ENCODE results near the gene TSPO2. TPM values are rescaled to one million over a fixed set of nuclear protein-coding genes. Genes with fewer than 3 reads are reported as not detected.

TSPO2 gene
- total RNA-seq, 1 experiment from 2014 or later: not detected

DNA sequence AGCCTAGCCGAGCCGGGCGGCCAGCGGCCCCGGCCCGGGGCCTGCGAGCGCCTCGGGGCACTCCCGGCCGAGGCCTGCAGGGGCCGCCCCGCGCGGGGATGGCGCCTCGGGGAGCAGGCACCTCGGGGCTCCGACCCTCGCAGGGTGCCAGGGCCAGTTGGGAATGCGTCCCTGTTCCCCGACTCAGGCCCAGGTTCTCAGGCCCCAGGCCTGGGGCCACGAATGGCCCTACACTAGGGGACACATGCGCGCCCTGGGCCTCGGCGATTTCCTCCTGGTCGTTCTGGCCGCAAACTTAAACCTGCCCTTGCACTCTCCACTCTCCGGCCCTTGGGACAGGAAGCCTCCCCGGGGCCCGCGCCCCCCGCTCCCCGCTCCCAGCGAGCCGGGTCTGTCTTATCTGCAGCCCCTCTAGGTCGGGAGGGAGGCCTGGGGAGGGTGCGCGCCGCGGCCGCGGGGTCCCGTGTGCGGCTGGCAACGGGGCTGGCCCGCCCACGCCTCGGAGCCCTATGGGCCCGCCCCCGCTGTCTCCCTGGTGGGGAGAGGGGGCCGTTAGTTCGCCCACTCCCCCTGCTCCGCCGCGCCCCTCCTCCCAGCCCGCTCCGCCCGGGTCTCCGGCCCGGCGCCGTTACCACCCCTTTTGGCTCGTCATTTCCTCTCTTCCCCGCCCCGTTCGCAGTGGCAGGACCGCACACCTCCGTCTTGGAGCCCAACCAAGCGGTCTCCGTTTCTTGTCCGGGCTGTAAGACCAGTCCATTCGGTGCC, 31.1 kb downstream of the TSPO2 start (continued):
- TF ChIP-seq, protein P1, sequence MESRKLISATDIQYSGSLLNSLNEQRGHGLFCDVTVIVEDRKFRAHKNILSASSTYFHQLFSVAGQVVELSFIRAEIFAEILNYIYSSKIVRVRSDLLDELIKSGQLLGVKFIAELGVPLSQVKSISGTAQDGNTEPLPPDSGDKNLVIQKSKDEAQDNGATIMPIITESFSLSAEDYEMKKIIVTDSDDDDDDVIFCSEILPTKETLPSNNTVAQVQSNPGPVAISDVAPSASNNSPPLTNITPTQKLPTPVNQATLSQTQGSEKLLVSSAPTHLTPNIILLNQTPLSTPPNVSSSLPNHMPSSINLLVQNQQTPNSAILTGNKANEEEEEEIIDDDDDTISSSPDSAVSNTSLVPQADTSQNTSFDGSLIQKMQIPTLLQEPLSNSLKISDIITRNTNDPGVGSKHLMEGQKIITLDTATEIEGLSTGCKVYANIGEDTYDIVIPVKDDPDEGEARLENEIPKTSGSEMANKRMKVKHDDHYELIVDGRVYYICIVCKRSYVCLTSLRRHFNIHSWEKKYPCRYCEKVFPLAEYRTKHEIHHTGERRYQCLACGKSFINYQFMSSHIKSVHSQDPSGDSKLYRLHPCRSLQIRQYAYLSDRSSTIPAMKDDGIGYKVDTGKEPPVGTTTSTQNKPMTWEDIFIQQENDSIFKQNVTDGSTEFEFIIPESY (IDR thresholded peaks at IDR 0.05; ENCODE audit: extremely low read depth, insufficient replicate concordance, low read length): no peak
- no peak for TF ChIP-seq JUND (IDR thresholded peaks at IDR 0.05)
- TF ChIP-seq CBX3 (IDR thresholded peaks at IDR 0.05; ENCODE audit: low read depth): no peak
- no peak for TF ChIP-seq ATF3 (IDR thresholded peaks at IDR 0.05)

GRCh38 chr6:41073968-41074691, 31.9 kb downstream of the TSPO2 start:
- Histone ChIP-seq H3K9me3 (ENCODE audit: control insufficient read depth in 1 of 2, insufficient read depth in 1 of 2, low read depth in 1 of 2, low read length in 2 of 2) (no peaks in the 10 kb centered on the region), H3K4me2 (ENCODE audit: low read length) (peak overlapping the region; percentile 93), H3K9me2 (ENCODE audit: insufficient read depth) (no peaks in the 10 kb centered on the region), H3K4me3 (replicated peaks in 1 of 2; ENCODE audit: low read depth in 1 of 2, low read length in 2 of 2) (peak overlapping the region; percentile 67 to 77), H4K20me1 (ENCODE audit: insufficient read depth) (no peaks in the 10 kb centered on the region), H3K27ac (ENCODE audit: low read depth, low read length) (peak overlapping the region; percentile 98), H3K36me3 (ENCODE audit: control insufficient read depth in 1 of 2, insufficient read depth in 2 of 2, low read length in 2 of 2) (peaks cover 5 to 6% of the 10 kb centered on the region in 2 experiments), H3K27me3 (ENCODE audit: insufficient read depth, low read length) (no peaks in the 10 kb centered on the region), H3K79me2 (ENCODE audit: insufficient read depth, low read length) (peaks cover 72% of the 10 kb centered on the region), H3K9ac (ENCODE audit: low read length) (peak overlapping the region; percentile 94), H3K4me1 (ENCODE audit: control insufficient read depth in 1 of 2, insufficient read depth in 2 of 2, low read length in 2 of 2) (peaks cover 7 to 16% of the 10 kb centered on the region in 2 experiments; a peak in 3 of 4 replicates), H2AFZ (ENCODE audit: low read depth, low read length, poor library complexity, severe bottlenecking) (no peak overlapping the region)
- intact Hi-C loops (cut with micrococcal nuclease): no loop called here
- ATAC-seq: no peak
- BruUV-seq (replicated peaks): TSS peak; percentile 78
- no peak for TF ChIP-seq ZNF274 (IDR thresholded peaks at IDR 0.05; ENCODE audit: low read depth, low read length)
- no peak for TF ChIP-seq TCF7L2 (IDR thresholded peaks at IDR 0.05; ENCODE audit: borderline replicate concordance, extremely low read depth, insufficient read depth, insufficient read length)
- TF ChIP-seq, protein P2, sequence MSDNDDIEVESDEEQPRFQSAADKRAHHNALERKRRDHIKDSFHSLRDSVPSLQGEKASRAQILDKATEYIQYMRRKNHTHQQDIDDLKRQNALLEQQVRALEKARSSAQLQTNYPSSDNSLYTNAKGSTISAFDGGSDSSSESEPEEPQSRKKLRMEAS (IDR thresholded peaks at IDR 0.05): peak; percentile 28; the same call in 1 of the 2 replicates
- ChIA-PET RAD21 (ENCODE audit: low non-redundant PET in 1 of 2, low total read pairs in 2 of 2, uncharacterized antibody in 2 of 2, unreplicated experiment in 2 of 2) (no interaction called here), POLR2A (no interaction called here), CTCF (no interaction called here)
- DNase-seq (ENCODE audit: low read depth, low spot score): no peak
